ENCODE results near the gene ITGB2.

Gene ITGB2

DNA sequence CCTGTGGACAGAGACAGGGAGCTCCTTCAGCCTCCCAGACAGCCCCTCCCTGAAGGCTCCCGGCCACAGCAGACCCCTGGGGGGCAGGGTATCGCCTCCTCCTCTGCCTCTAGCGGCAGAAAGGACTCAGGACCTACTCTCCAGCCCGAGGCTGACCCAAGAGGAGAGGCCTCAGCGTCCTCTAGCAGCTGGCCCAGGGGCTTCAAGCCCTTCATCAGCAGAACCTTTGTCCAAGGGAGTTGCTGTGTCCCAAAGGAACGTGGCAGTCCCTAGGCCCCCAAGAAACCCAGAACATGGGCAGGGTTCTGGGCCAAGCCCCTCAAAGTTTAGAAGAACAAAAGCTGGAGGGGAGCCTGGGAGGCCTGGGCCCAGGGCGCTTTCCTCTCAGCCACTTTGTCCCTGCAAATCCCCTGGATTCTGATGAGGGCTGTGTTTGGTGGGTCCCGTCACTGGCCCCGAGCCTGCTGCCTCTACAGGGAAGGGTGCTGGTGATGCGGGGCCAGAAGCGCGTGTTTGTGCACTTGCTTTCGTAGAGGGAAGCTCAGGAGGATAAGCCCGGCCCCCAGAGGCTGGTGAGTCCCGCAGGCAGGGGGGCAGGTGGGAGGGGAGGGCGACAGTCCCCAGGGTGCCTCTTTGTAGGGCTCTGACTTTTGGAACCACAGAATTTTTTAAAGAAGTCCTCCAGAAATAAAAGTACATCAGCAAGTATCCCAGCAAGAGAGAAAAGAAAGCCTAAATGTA, 13.3 kb downstream of the ITGB2 start:
- DNase-seq (ENCODE audit: low read depth in 1 of 2, low spot score in 1 of 2), result no peak
- in situ Hi-C loops (cut with HindIII; ENCODE audit: low pct_unique_long_range_greater_than_20kb, low sequenced_read_pairs), result no loop called here
- TF ChIP-seq JUND (IDR thresholded peaks at IDR 0.05; ENCODE audit: low read depth), result no peak

DNA sequence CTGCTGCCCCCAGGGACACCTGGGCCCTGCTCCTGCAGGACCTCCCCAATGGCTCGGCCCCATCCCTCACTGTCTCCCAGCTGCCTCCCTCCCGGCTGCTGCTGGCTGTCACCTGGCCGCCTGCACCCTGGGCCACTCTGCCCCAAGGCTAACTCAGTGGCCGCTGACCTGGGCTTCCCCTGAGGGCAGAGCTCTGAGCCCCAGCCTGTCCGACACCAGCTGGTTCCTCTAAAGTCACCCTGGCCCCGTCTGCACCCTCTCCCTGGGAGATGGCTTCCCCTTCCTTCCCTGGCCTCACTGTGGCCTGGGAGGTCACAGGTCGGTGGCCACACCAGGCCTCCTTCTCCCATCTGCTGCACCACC, 15.0 kb downstream of the ITGB2 start:
- no peak for DNase-seq (ENCODE audit: low read depth in 1 of 2, low spot score in 1 of 2)
- in situ Hi-C loops (cut with HindIII; ENCODE audit: low pct_unique_long_range_greater_than_20kb, low sequenced_read_pairs), result no loop called here
- no peak for TF ChIP-seq JUND (IDR thresholded peaks at IDR 0.05; ENCODE audit: low read depth)

DNA sequence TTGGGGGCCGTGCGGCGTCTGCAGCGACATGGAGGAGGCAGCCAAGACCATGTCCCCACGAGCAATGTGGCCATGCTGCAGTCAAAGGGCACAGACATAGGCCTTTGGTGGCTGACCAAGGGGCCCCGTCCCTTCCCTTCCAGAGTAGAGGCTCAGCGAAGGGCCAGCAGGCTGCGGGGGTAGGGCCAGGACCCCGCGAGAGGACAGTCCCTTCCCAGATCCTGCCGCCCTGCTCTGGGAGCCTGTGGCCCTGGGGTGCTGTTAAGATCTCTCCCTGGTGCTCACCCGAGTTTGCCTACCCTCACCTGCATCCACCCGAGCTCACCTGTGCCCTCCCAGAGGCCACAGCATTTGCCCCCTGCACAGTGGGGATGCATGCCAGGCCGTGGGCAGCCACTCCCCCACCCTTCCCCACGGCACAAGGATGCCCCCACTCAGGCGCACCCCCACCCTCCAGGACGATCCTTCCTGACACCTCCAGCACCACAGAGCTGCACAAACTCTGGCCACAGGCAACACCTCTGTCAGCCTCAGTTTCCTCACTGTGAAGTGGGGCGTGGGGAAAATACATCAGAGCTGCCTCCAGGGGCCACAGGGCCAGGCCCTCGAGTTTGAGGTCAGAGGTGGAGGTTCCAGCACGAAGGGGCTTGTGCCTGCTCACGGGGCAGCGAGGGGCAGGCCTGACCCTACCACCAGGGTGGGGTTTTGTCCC, 15.5 kb downstream of the ITGB2 start:
- DNase-seq (ENCODE audit: low read depth in 1 of 2, low spot score in 1 of 2), result no peak
- in situ Hi-C loops (cut with HindIII; ENCODE audit: low pct_unique_long_range_greater_than_20kb, low sequenced_read_pairs), result no loop called here
- no peak for TF ChIP-seq JUND (IDR thresholded peaks at IDR 0.05; ENCODE audit: low read depth)

DNA sequence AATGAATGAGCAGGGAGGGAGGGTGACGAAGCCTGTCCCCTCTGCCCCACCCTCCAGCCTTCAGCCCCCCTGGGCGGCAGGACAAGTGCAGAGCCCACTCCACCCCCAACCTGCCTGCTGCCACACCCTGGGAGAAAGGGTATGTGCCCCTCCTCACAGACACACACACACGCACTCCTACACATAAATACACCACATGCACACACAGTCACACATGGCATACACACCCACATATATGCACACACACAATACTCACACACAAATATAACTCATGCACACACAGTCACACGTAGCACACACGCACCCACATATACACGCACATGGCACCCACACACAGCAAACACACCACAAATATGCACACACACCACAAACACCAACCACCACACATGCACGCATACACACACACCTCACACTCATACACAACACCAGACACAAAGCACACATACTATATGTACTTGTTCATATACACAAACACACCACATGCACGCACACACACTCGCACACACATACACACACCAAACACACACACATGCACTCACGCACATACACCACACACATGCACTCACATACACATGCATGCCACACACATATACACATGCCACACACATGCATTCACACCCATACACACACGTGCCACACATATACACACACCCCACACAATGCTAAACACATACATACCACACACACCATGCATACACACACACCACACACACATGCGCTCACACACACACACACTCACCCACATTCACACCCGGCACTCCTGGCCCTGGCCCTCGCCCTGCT, 16.4 kb downstream of the ITGB2 start:
- in situ Hi-C loops (cut with HindIII; ENCODE audit: low pct_unique_long_range_greater_than_20kb, low sequenced_read_pairs), result no loop called here
- no peak for DNase-seq (ENCODE audit: low read depth in 1 of 2, low spot score in 1 of 2)
- TF ChIP-seq JUND (IDR thresholded peaks at IDR 0.05; ENCODE audit: low read depth), result no peak

- no peak for DNase-seq (ENCODE audit: low read depth in 1 of 2, low spot score in 1 of 2)
- TF ChIP-seq JUND (IDR thresholded peaks at IDR 0.05; ENCODE audit: low read depth), result no peak
- in situ Hi-C loops (cut with HindIII; ENCODE audit: low pct_unique_long_range_greater_than_20kb, low sequenced_read_pairs), result no loop called here
Observed at GRCh38 chr21:44903689-44904088, 17.0 kb downstream of the ITGB2 start.

GRCh38 chr21:44903050-44903685, 17.5 kb downstream of the ITGB2 start:
- in situ Hi-C loops (cut with HindIII; ENCODE audit: low pct_unique_long_range_greater_than_20kb, low sequenced_read_pairs), result no loop called here
- no peak for DNase-seq (ENCODE audit: low read depth in 1 of 2, low spot score in 1 of 2)
- no peak for TF ChIP-seq JUND (IDR thresholded peaks at IDR 0.05; ENCODE audit: low read depth)

DNA sequence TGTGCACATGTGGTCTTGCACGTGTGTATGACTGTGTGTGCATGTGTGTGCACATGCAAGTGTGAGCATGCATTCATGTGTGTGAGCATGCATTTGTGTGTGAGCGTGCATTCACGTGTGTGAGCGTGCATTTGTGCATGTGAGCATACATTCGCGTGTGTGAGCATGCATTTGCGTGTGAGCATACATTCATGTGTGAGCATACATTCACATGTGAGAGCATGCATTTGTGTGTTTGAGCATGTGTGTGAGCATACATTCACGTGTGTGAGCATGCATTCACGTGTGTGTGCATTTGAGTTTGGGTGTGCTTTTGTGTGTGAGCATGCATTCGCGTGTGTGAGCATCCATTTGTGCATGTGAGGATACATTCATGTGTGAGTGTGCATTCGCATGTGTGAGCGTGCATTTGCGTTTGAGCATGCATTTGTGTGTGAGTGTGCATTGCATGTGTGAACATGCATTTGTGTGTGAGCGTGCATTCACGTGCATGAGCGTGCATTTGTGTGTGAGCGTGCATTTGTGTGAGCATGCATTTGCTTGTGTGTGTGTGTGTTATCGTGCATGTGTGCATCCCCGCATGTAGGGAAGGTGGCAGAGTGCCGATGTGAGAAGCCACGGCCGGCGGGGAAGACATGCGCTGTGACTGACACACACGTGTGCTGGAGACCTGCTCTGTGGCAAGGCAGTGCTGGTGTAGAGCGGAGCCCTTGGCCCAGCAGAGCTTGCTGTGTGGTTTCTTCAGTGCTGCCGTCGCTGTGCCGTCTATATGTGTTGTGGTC, 18.2 kb downstream of the ITGB2 start:
- no peak for DNase-seq (ENCODE audit: low read depth in 1 of 2, low spot score in 1 of 2)
- in situ Hi-C loops (cut with HindIII; ENCODE audit: low pct_unique_long_range_greater_than_20kb, low sequenced_read_pairs), result no loop called here
- TF ChIP-seq JUND (IDR thresholded peaks at IDR 0.05; ENCODE audit: low read depth), result no peak

DNA sequence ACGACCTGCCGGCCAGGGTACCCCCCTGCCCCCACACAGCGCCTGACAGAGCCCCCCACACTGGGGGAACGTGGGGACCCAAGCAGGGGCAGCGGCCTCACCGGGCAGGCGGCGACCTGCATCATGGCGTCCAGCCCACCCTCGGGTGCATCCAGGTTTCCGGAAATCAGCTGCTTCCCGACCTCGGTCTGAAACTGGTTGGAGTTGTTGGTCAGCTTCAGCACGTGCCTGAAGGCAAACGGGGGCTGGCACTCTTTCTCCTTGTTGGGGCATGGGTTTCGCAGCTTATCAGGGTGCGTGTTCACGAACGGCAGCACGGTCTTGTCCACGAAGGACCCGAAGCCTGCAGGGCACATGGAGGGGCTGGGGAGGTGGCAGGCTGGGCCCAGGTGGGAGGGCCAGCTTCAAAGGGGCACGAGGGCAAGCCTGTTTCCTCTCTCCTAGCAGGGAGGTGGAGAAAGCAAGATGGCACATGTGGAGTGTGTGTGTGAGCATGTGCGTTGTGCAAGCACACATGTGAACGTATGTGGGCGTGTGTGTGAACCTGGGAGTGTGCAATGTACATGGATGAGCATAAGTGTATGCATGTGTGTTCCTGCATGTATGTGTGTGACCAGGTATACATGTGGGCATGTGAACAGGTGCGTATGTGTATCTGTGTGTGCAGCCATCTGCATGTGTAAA, 19.2 kb downstream of the ITGB2 start:
- no peak for TF ChIP-seq JUND (IDR thresholded peaks at IDR 0.05; ENCODE audit: low read depth)

GRCh38 chr21:44900559-44901251, 20.0 kb downstream of the ITGB2 start:
- no peak for TF ChIP-seq JUND (IDR thresholded peaks at IDR 0.05; ENCODE audit: low read depth)
- no peak for DNase-seq (ENCODE audit: low read depth in 1 of 2, low spot score in 1 of 2)
- in situ Hi-C loops (cut with HindIII; ENCODE audit: low pct_unique_long_range_greater_than_20kb, low sequenced_read_pairs), result no loop called here

More for the DNA sequence above, 19.2 kb downstream of the ITGB2 start:
- DNase-seq (ENCODE audit: low read depth in 1 of 2, low spot score in 1 of 2), result peak in 1 of 2 experiments; percentile 54
- in situ Hi-C loops (cut with HindIII; ENCODE audit: low pct_unique_long_range_greater_than_20kb, low sequenced_read_pairs), result no loop called here

DNA sequence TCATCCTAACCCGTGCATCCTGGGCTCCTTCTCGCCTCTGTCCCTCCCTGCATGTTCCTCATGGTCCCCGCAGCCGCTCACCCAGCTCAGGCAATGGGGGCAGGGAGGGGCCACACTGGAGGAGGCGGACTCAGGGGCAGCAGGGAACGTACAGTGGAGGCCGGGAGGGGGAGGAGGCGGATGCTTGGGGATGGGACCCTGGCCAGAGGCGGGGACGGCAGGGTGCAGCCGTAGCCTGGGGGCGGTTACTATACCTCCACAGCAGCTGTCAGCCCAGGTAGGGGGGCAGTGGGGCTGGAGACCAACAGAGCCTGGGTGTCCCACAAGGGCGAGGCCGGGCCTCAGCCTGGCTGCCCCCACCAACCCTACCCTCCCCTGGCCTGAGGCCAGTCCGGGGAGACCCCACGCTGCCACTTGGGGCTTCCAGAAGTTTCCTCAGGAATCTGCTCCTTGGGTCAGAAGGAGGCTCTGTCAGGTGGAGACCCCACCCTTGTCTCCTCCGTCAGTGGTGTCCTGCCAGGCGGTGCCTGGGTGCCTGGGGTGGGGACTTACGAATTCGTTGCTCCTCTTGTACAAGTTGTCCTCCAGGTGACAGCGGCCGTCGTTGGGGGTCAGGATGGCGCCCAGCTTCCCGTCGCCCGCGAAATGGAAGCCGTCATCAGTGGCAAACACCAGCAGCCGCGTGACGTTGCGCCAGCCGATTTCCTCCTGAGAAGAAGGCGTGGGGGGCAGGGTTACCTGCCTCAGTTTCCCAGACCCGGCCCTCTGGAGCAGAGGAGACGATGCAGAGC, 20.7 kb downstream of the ITGB2 start:
- no peak for TF ChIP-seq JUND (IDR thresholded peaks at IDR 0.05; ENCODE audit: low read depth)
- in situ Hi-C loops (cut with HindIII; ENCODE audit: low pct_unique_long_range_greater_than_20kb, low sequenced_read_pairs), result no loop called here
- DNase-seq (ENCODE audit: low read depth in 1 of 2, low spot score in 1 of 2), result no peak
